ENCODE data around the gene FCGBP.

Gene FCGBP

DNA sequence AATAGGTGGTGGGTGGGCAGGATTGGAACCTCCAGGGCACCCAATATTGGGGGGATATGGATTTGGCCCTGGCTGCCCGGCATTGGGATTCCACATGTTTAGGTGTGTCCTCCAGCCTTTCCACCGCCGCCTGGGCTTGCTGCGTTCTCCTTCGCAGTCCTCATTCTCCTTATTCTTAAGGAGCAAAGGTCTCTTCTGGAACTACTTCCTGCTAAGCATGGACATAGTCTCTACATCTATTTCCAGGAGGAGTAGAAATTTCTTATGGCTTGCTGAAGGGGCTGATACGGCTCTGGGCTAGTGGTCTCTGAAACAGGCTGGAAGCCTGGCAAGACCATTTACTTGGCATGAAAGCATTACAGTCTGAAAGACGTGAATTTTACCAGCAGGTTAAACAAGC lies 9.2 kb upstream of the FCGBP start:
- DNase-seq: no peak

DNA sequence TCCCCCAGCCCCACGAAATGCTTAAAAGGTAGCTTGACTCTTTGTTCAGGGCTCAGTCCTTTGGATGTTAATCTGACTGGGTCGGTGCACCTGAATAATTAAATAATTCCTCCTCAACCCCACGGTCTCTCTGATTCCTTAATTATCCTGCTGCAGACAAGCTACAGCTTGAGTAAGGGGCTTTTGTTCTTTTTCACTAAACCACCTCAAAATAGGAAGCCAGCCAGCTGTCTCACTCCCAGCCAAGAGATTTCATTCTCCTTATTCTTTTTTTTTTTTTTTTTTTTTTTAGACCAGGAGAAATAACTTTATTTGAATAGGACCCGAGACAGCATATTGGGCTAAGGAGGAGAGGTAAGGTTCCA lies 7.9 kb upstream of the FCGBP start:
- no peak for DNase-seq

DNA sequence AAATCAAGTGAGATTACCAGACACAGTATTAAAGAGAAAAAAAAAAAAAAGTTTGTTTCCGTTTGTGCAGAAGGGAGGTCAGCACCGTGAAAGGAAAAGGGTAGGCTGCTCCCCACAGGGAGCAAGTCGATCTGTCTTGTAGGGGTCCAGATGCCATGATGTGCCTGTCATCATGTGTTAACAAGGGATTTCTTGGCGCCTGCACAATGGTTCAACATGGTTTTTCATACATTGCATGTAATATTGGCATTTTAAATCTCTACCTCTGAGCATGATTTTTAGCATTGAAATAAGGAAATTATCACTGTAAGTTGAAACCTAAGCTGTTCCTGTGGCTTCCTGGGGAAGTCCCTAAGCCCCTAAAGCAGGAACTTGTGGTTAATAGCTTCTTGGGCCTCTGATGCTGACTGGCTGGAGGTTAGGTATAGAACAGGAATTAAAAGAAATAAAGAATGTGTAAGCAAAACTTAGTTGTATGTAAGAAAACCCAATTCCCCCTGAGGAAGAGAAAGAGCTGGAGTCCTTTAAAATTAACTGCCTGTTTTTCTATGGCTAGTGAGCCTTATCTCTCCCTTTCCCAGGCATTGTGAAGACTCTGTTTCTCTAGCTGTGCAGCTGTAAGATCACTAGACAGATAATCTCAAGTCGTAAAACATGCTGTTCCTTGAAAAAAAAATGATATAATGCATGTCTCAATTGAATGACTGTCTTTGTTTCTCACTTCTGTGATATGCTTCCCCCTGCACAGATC lies 7.4 kb upstream of the FCGBP start:
- no peak for DNase-seq

GRCh38 chr19:39941151-39941550 lies 6.7 kb upstream of the FCGBP start:
- no peak for DNase-seq

GRCh38 chr19:39940221-39940833 lies 5.9 kb upstream of the FCGBP start:
- no peak for DNase-seq

- DNase-seq: no peak
These were observed 5.1 kb upstream of the FCGBP start for GRCh38 chr19:39939556-39939955.

GRCh38 chr19:39937787-39938186 lies 3.4 kb upstream of the FCGBP start:
- DNase-seq: no peak

DNA sequence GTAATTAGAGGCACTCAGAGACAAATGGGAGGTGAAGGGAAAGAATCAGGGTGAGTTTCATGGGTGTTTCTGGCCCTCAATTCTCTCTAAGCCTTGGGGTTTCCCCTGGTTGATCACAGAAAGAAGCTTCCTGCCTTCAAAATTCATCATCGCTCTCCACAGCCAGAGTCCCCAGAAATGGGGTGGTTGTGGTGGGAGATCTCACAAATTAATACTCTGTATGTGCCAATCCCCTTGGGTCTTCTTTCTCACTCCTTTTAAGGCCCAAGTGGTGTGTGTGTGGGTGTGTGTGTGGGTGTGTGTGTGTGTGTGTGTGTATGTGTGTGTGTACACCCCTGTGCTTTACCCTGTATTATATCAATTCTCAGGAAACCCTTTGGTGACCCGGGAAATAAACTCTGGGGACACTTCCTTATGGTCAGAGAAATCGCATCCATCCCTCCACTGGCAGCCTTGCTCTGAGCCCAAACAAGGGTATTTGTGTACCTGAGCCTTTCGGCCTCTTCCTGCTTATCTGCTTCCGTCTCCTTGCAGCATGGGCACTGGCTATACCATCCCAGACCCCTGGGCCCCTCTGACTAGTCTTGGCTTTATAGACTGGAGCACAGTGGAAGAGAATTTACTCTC lies 2.8 kb upstream of the FCGBP start:
- DNase-seq: peak; percentile 30

GRCh38 chr19:39936622-39937021 lies 2.2 kb upstream of the FCGBP start:
- peak; percentile 3 for DNase-seq

- peak; percentile 21 for DNase-seq
These were observed 1.6 kb upstream of the FCGBP start for GRCh38 chr19:39936020-39936419.

GRCh38 chr19:39935364-39935661 lies 879 bp upstream of the FCGBP start:
- DNase-seq: peak; percentile 17

DNA sequence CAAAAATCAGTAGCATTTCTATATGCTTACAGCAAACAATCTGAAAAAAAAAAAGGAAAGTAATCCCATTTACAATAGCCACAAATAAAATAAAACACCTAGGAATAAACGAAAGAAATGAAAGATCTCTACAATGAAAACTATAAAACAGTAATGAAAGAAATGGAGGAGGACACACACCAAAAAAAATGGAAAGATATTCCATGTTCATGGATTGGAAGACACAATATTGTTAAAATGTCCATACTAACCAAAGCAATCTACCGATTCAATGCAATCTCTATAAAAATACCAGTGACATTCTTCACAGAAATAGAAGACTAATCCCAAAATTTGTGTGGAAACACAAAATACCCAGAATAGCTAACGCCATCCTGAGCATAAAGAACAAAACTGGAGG lies 4.7 kb downstream of the FCGBP start:
- DNase-seq: no peak

DNA sequence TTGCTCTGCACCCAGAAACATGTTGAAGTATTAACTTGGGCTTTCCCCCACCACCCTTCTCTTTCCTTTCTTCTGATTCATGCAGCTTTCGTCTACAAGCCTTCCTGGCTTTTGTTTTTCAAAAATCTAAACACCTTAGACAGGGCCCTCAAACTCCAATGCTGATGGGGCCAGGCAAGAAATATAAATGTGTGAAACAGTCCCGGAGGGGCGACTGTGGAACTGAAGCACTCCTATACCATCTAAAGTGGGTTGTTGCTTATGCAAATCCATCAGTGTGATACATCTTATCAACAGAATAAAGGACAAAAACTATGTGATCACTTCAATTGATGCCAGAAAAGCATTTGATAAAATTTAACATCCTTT lies 6.1 kb downstream of the FCGBP start:
- DNase-seq: no peak

DNA sequence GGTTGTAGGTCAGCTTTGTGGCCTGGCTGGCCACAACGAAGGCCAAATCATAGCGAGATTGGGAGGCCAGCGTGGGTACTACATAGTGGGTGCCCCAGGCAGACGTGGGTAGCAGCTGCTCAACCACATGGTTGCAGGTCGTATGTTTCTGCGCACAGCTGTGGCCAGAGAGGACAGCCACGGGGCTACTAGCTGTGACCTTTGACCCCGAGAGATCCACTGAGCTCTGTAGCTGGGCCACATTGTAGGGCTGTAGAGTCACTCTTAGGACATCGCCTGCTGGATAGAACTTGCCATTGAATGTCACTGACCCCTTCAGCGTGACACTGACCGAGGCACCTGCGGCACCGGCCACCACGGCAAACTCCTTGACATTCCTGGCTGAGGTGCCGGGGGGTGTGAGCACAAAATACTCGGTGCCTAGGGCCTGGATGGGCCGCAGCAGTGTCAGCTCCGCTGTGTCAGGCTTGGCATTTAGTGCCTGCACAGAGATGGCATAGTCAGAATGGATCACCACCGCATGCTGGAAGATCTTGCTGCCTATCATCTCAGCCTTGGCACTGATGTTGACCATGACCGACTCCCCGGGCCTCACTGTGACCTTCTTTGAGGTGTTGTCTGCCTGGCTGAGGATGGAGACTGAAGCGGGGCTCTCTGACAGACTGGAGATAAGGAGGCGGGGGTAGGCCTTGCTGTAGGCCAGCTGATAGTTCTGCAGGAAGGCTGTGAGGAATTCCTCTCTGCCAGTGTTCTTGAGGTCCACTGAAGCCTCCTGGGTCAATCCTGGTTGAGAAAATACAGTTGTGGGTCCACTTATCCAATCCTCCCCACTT lies 6.7 kb downstream of the FCGBP start:
- no peak for DNase-seq

DNA sequence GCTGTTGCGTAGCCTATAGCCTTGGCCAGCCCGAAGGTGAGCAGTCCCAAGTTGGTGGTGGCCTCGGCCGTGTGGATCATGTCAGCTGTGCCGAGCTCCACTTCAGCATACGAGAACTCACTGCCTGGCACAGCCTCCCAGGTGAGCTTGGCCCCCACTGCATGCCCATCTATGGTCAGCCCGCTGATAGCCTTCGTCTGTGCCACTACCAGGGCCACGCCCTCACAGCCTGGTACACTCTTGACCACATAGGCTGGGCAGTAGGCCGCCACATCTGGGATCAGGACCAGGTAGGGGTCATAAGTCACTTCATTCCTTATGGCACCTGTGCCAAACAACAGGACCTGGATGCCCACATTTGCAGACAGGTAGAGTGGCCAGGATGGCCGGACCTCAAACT lies 7.4 kb downstream of the FCGBP start:
- DNase-seq: no peak

DNA sequence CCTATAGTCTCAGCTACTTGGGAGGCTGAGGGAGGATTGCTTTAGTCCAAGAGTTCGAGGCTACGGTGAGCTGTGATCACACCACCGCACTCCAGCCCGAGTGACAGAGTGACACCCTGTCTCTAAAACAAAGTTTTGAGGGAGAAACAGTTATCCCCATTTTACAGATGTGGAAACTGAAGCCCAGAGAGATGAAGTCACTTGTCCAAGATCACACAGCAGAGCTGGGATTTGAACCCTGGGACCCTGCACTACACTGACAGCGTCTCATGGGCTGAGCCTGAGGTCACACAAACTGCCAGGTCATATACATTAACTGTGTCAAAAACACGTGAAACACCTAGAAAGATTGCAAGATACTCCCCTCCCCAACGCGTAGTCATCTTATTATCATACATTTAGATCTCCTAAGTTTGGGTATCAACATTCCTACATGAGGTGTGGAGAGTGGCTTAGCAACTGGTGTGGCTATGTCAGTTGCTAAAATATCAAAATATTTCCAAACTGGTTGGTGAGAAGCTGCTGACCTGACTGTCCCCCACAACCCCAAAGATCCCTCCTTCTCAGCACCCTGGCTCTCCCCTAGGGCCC lies 8.2 kb downstream of the FCGBP start:
- no peak for DNase-seq

- DNase-seq: no peak
These were observed 9.5 kb downstream of the FCGBP start for GRCh38 chr19:39924952-39925351.

DNA sequence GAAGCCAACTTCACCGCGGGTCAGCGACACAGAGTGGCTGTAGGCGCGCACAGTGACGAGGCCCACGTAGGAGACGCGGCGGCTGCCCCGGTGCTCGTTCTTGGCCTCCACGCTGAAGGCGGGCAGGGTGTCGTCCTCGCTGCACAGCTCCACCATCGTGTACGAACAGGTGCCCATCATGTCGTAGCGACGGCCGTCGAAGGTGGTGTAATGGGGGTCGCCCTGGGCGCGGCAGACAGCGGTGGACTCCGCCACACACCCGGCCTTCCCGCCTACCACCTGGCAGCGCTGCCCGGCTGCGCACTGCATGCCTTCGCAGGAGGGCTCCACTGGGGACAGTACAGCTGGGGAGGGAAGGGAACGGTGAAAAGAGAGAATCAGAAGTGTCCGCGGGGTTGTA lies 10.0 kb downstream of the FCGBP start:
- no peak for DNase-seq

DNA sequence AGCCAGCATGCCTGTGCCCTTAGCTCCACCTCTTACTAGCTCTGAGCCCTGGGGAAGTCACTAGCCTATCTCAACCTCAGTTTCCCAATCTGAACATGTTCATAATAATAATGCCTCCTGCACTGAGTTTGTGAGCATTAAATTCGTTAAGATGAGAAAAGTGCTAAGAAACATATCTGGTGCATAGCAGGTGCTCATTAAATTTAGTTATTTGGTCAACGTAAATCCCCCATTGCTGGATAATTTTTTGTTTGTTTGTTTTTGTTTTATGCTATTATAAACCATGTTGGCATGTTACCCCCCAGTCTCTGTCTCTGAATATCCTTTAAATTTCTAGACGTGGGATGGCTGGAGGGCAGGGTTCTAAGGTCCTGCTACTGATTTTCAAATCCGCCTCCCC lies 10.6 kb downstream of the FCGBP start:
- DNase-seq: no peak

DNA sequence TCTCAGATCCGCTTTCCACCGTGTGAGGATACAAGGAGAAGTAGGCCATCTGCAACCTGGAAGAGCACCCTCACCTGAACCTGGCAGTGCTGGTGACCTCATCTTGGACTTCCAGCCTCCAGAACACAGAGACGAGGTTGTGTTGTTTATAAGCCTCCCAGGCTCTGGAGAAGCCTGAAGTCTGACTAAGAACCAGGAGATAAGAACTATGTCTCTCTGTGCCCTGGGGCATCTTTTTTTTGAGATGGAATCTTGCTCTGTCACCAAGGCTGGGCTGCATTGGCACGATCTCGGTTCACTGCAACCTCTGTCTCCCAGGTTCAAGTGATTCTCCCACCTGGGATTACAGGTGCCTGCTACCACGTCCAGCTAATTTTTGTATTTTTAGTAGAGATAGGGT lies 14.5 kb downstream of the FCGBP start:
- DNase-seq: no peak

GRCh38 chr19:39918183-39918651 lies 16.2 kb downstream of the FCGBP start:
- DNase-seq: no peak

- DNase-seq: no peak
These were observed 16.8 kb downstream of the FCGBP start for GRCh38 chr19:39917561-39918182.

GRCh38 chr19:39916851-39917396 lies 17.5 kb downstream of the FCGBP start:
- no peak for DNase-seq
